MM.1S (cell line): ENCODE results near the gene TCF12.

Source experiments
- DNase-seq: peaks from one replicate; pipeline ENCODE4 v3.0.0-alpha.2; 2015
- H2AFZ ChIP-seq: fragments of 300-600 bp; sonication (generic); 2 replicates; pipeline ENCODE4 v1.6.0; 2016; ENCODE audit warnings: antibody characterized with exemption, low read length
- H3F3A ChIP-seq: fragments of 300-600 bp; sonication (generic); 2 replicates; pipeline ENCODE4 v1.6.1; 2016; ENCODE audit warnings: mild to moderate bottlenecking, antibody characterized with exemption, low read length, moderate library complexity, mixed read lengths; ENCODE audit not compliant: insufficient read depth
- H3K27ac ChIP-seq: fragments of 300-600 bp; sonication (generic); 2 replicates; pipeline ENCODE4 v1.5.1; 2016; ENCODE audit warnings: mild to moderate bottlenecking, low read length
- H3K27me3 ChIP-seq: fragments of 300-600 bp; sonication (generic); replicated peaks from 2 replicates; pipeline ENCODE4 v1.6.0; 2016; ENCODE audit warnings: low read length; ENCODE audit not compliant: insufficient read depth
- H3K36me3 ChIP-seq: fragments of 300-600 bp; sonication (generic); replicated peaks from 2 replicates; pipeline ENCODE4 v1.6.1; 2016; ENCODE audit warnings: mild to moderate bottlenecking, low read length, mixed read lengths; ENCODE audit not compliant: insufficient read depth
- H3K4me1 ChIP-seq: fragments of 300-600 bp; sonication (generic); 2 replicates; pipeline ENCODE4 v1.6.1; 2016; ENCODE audit warnings: low read length, mixed read lengths
- H3K4me2 ChIP-seq: fragments of 300-600 bp; sonication (generic); 2 replicates; pipeline ENCODE4 v1.6.0; 2016; ENCODE audit warnings: low read depth, low read length
- H3K4me3 ChIP-seq: fragments of 300-600 bp; sonication (generic); 2 replicates; pipeline ENCODE4 v1.5.1; 2016; ENCODE audit warnings: low read length, mixed read lengths
- H3K79me2 ChIP-seq: fragments of 300-600 bp; sonication (generic); 2 replicates; pipeline ENCODE4 v1.6.1; 2016; ENCODE audit warnings: mixed run types, low read length, mixed read lengths
- H3K9ac ChIP-seq: fragments of 300-600 bp; sonication (generic); 2 replicates; pipeline ENCODE4 v1.6.1; 2016; ENCODE audit warnings: low read length, mixed read lengths
- H3K9me2 ChIP-seq: fragments of 300-600 bp; sonication (generic); replicated peaks from 2 replicates; pipeline ENCODE4 v1.6.1; 2016; ENCODE audit warnings: mild to moderate bottlenecking, low read length, mixed read lengths; ENCODE audit not compliant: insufficient read depth
- H3K9me3 ChIP-seq: fragments of 300-600 bp; sonication (generic); replicated peaks from 2 replicates; pipeline ENCODE4 v1.6.1; 2016; ENCODE audit warnings: mild to moderate bottlenecking, low read length, mixed read lengths; ENCODE audit not compliant: insufficient read depth
- H4K20me1 ChIP-seq: fragments of 300-600 bp; sonication (generic); 2 replicates; pipeline ENCODE4 v1.6.1; 2016; ENCODE audit warnings: mild to moderate bottlenecking, low read length, moderate library complexity, mixed read lengths; ENCODE audit not compliant: insufficient read depth
- CTCF ChIP-seq: fragments of 300-600 bp; sonication (generic); IDR thresholded peaks from 2 replicates; pipeline ENCODE4 v1.5.1; 2016; ENCODE audit warnings: antibody characterized with exemption, low read length, mixed read lengths
- EZH2 ChIP-seq: fragments of 300-600 bp; sonication (generic); optimal IDR thresholded peaks from 2 replicates; pipeline ENCODE3; 2017; ENCODE audit warnings: low read depth, mild to moderate bottlenecking, antibody characterized with exemption, low read length, mixed read lengths
- EZH2phosphoT487 ChIP-seq: fragments of 300-600 bp; sonication (generic); IDR thresholded peaks from 2 replicates; pipeline ENCODE4 v1.6.1; 2018; ENCODE audit warnings: antibody characterized with exemption, low read length

The TCF12 gene

GRCh38 chr15:57320631-57321220 is 402.3 kb downstream of the TCF12 start:
- no peak overlapping the region for H2AFZ ChIP-seq
- H3K27me3 ChIP-seq: no peaks in the 10 kb centered on the region
- H3K9me2 ChIP-seq: no peaks in the 10 kb centered on the region
- no peaks in the 10 kb centered on the region for H3K79me2 ChIP-seq
- no peaks in the 10 kb centered on the region for H3K36me3 ChIP-seq
- H4K20me1 ChIP-seq: no peaks in the 10 kb centered on the region
- H3K27ac ChIP-seq: no peak overlapping the region
- no peaks in the 10 kb centered on the region for H3K9me3 ChIP-seq
- no peaks in the 10 kb centered on the region for H3F3A ChIP-seq
- H3K4me2 ChIP-seq: no peak overlapping the region
- DNase-seq: no peak
- no peak for TF ChIP-seq EZH2
- no peak for TF ChIP-seq EZH2phosphoT487
- no peak for TF ChIP-seq CTCF
- no peak overlapping the region for H3K4me3 ChIP-seq
- no peaks in the 10 kb centered on the region for H3K4me1 ChIP-seq
- H3K9ac ChIP-seq: no peak overlapping the region

GRCh38 chr15:57321485-57321884 is 403.0 kb downstream of the TCF12 start:
- TF ChIP-seq EZH2phosphoT487 (no peak), CTCF (no peak), EZH2 (no peak)
- Histone ChIP-seq H3K9me3 (no peaks in the 10 kb centered on the region), H3K27ac (no peak overlapping the region), H3K9ac (no peak overlapping the region), H3F3A (no peaks in the 10 kb centered on the region), H3K4me2 (no peak overlapping the region), H3K36me3 (no peaks in the 10 kb centered on the region), H3K4me1 (no peaks in the 10 kb centered on the region), H2AFZ (no peak overlapping the region), H3K79me2 (no peaks in the 10 kb centered on the region), H3K27me3 (no peaks in the 10 kb centered on the region), H4K20me1 (no peaks in the 10 kb centered on the region), H3K9me2 (no peaks in the 10 kb centered on the region), H3K4me3 (no peak overlapping the region)
- DNase-seq: no peak

GRCh38 chr15:57321973-57322601 is 403.6 kb downstream of the TCF12 start:
- TF ChIP-seq EZH2: no peak
- no peak for TF ChIP-seq CTCF
- TF ChIP-seq EZH2phosphoT487: no peak
- Histone ChIP-seq H3K4me2 (no peak overlapping the region), H3K9me3 (no peaks in the 10 kb centered on the region), H4K20me1 (no peaks in the 10 kb centered on the region), H3K9me2 (no peaks in the 10 kb centered on the region), H2AFZ (no peak overlapping the region), H3K27me3 (no peaks in the 10 kb centered on the region), H3K79me2 (no peaks in the 10 kb centered on the region), H3K9ac (no peak overlapping the region), H3K4me1 (no peaks in the 10 kb centered on the region), H3K36me3 (no peaks in the 10 kb centered on the region), H3K4me3 (no peak overlapping the region), H3F3A (no peaks in the 10 kb centered on the region), H3K27ac (no peak overlapping the region)
- DNase-seq: no peak
